Astrocyte (in vitro differentiated cells and primary cell): ENCODE data around the gene BSN. TPM values are rescaled to one million over a fixed set of nuclear protein-coding genes. Genes with fewer than 3 reads are reported as not detected.

ENCODE experiments used
- DNase-seq: peaks from one replicate; pipeline ENCODE4 v3.0.0-alpha.2; 2010; ENCODE audit warnings: low read depth
- FAIRE-seq: peaks from 2 replicates; lab custom pipeline; 2011; peaks lifted over from hg19 to GRCh38; lab: Jason Lieb, UNC
- H2AFZ ChIP-seq: 2 replicates; pipeline ENCODE4 v1.6.0; 2012; ENCODE audit warnings: low read depth, low read length, inconsistent platforms
- H3K27ac ChIP-seq: 2 replicates; pipeline ENCODE4 v1.5.1; 2011; ENCODE audit warnings: low read depth, low read length, inconsistent platforms
- H3K27me3 ChIP-seq: 2 replicates; pipeline ENCODE4 v1.6.0; 2011; ENCODE audit warnings: low read length, inconsistent platforms; ENCODE audit not compliant: insufficient read depth
- H3K36me3 ChIP-seq: 2 replicates; pipeline ENCODE4 v1.5.1; 2011; ENCODE audit warnings: low read length, inconsistent platforms; ENCODE audit not compliant: insufficient read depth
- H3K4me1 ChIP-seq: 2 replicates; pipeline ENCODE4 v1.5.1; 2011; ENCODE audit warnings: low read length, inconsistent platforms; ENCODE audit not compliant: insufficient read depth
- H3K4me2 ChIP-seq: 2 replicates; pipeline ENCODE4 v1.6.0; 2012; ENCODE audit warnings: low read length, inconsistent platforms
- H3K4me3 ChIP-seq: 2 replicates; pipeline ENCODE4 v1.5.1; 2011; ENCODE audit warnings: low read depth, mild to moderate bottlenecking, low read length, inconsistent platforms; ENCODE audit not compliant: insufficient read depth
- H3K79me2 ChIP-seq: 2 replicates; pipeline ENCODE4 v1.6.0; 2012; ENCODE audit warnings: mild to moderate bottlenecking, low read length, inconsistent platforms; ENCODE audit not compliant: insufficient read depth
- H3K9ac ChIP-seq: 2 replicates; pipeline ENCODE4 v1.6.0; 2012; ENCODE audit warnings: mild to moderate bottlenecking, low read length, inconsistent platforms
- H3K9me3 ChIP-seq: 2 replicates; pipeline ENCODE4 v1.5.1; 2012; ENCODE audit warnings: low read depth, mild to moderate bottlenecking, low read length, inconsistent platforms; ENCODE audit not compliant: insufficient read depth
- H4K20me1 ChIP-seq: 2 replicates; pipeline ENCODE4 v1.6.0; 2012; ENCODE audit warnings: low read length, inconsistent platforms; ENCODE audit not compliant: insufficient read depth
- H3K27ac Mint-ChIP-seq: one replicate; pipeline ENCODE4 v1.8.0; 2021; ENCODE audit warnings: mild to moderate bottlenecking, mixed read lengths; ENCODE audit not compliant: unreplicated experiment
- H3K27me3 Mint-ChIP-seq: one replicate; pipeline ENCODE4 v1.8.0; 2021; ENCODE audit warnings: low read depth, mixed read lengths; ENCODE audit not compliant: unreplicated experiment
- H3K36me3 Mint-ChIP-seq: one replicate; pipeline ENCODE4 v1.8.0; 2021; ENCODE audit warnings: low read depth, mixed read lengths; ENCODE audit not compliant: unreplicated experiment
- H3K4me1 Mint-ChIP-seq: one replicate; pipeline ENCODE4 v1.8.0; 2021; ENCODE audit warnings: low read depth, mixed read lengths; ENCODE audit not compliant: unreplicated experiment
- H3K4me3 Mint-ChIP-seq: one replicate; pipeline ENCODE4 v1.8.0; 2021; ENCODE audit warnings: mild to moderate bottlenecking, moderate library complexity, mixed read lengths; ENCODE audit not compliant: unreplicated experiment
- H3K9me3 Mint-ChIP-seq: one replicate; pipeline ENCODE4 v1.8.0; 2021; ENCODE audit warnings: mild to moderate bottlenecking, mixed read lengths; ENCODE audit not compliant: unreplicated experiment
- CTCF ChIP-seq: IDR thresholded peaks from 2 replicates; pipeline ENCODE4 v1.5.1; 2011; ENCODE audit warnings: low read depth, mild to moderate bottlenecking, inconsistent platforms, low read length, moderate library complexity; ENCODE audit not compliant: insufficient read depth
- EZH2 ChIP-seq: IDR thresholded peaks from 2 replicates; pipeline ENCODE4 v1.6.1; 2012; ENCODE audit warnings: mild to moderate bottlenecking, low read length, inconsistent platforms; ENCODE audit not compliant: insufficient read depth
- total RNA-seq: library from RNA; stranded (reverse); gene quantifications from 2 replicates; pipeline ENCODE4 v1.2.1, GENCODE V29; 2021

Gene BSN
- total RNA-seq, 1 donor from 2014 or later, result 0.86 TPM

DNA sequence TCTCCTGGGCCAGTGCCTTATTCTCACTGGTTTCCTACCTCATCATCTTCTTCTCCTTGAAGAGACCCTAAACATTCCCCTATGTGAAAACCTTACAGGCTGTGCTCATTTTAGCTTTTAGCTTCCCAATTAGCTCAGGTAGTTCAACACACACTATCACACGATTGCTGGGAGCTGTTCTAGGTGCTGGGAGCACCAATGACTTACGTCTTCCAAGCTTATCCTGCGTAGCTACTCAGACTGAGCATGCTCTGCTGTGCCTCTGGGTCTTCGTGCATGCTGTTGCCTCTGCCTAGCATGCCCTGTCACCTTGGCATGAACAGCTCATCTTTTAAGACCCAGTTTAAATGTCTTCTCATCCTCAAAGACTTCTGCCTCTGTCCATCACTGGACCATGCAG, 64.1 kb downstream of the BSN start:
- DNase-seq (no peak), FAIRE-seq (no peak)
- TF ChIP-seq CTCF (no peak), EZH2 (no peak)

DNA sequence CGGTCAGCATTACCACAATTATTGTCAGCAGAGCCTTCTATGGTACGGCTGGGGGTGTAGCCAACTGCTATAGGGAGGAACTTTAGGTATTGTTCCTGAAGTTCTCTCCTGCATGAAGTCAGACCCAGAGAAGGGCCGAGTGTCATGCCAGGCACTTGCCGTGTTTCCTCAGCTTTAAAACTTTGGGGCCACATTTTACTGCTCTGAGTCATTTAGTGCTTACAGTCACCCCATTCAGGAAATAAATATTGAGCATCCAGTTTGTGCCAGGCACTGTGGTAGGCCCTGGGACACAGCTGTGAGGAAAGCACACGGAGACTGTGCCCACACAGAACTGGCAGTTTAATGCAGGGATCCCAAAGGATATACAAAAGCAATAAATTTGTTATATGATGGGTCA, 65.4 kb downstream of the BSN start:
- peaks cover 9% of the 10 kb centered on the region for H3K4me1 Mint-ChIP-seq
- H3K27me3 Mint-ChIP-seq, result peaks cover 25% of the 10 kb centered on the region
- no peak overlapping the region for H3K4me2 ChIP-seq

More for the DNA sequence above, 64.1 kb downstream of the BSN start:
- Mint-ChIP-seq H3K4me1 (peaks cover 9% of the 10 kb centered on the region), H3K36me3 (no peaks in the 10 kb centered on the region), H3K9me3 (no peaks in the 10 kb centered on the region), H3K27me3 (peaks cover 25% of the 10 kb centered on the region), H3K4me3 (no peak overlapping the region), H3K27ac (no peak overlapping the region)
- Histone ChIP-seq H3K4me2 (no peak overlapping the region), H2AFZ (no peak overlapping the region), H4K20me1 (no peaks in the 10 kb centered on the region), H3K79me2 (no peaks in the 10 kb centered on the region), H3K4me1 (peaks cover 15% of the 10 kb centered on the region), H3K4me3 (no peak overlapping the region), H3K36me3 (no peaks in the 10 kb centered on the region), H3K9ac (no peak overlapping the region), H3K27ac (no peak overlapping the region), H3K27me3 (no peaks in the 10 kb centered on the region), H3K9me3 (no peaks in the 10 kb centered on the region)

More for the DNA sequence above, 65.4 kb downstream of the BSN start:
- H3K27ac Mint-ChIP-seq, result no peak overlapping the region
- TF ChIP-seq CTCF, result no peak
- no peak for TF ChIP-seq EZH2
- H3K36me3 Mint-ChIP-seq, result no peaks in the 10 kb centered on the region
- no peak overlapping the region for H3K4me3 ChIP-seq
- H3K27ac ChIP-seq, result no peak overlapping the region
- no peak overlapping the region for H3K4me3 Mint-ChIP-seq
- no peaks in the 10 kb centered on the region for H3K9me3 Mint-ChIP-seq
- no peaks in the 10 kb centered on the region for H4K20me1 ChIP-seq
- H3K9ac ChIP-seq, result no peak overlapping the region
- H3K4me1 ChIP-seq, result peaks cover 15% of the 10 kb centered on the region
- no peaks in the 10 kb centered on the region for H3K9me3 ChIP-seq
- no peaks in the 10 kb centered on the region for H3K36me3 ChIP-seq
- FAIRE-seq, result no peak
- no peak for DNase-seq
- no peaks in the 10 kb centered on the region for H3K27me3 ChIP-seq
- no peak overlapping the region for H2AFZ ChIP-seq
- H3K79me2 ChIP-seq, result no peaks in the 10 kb centered on the region
